ENCODE measurements around the gene CNKSR2.

- no peak for TF ChIP-seq CTCF (IDR thresholded peaks at IDR 0.05)
- TF ChIP-seq POLR2A (IDR thresholded peaks at IDR 0.05) = no peak
Measured at GRCh38 chrX:21481761-21482160, 107.5 kb downstream of the CNKSR2 start.

All from lower leg skin (tissue), 3 donors.